ENCODE measurements around the gene TSPAN6.

Gene TSPAN6

DNA sequence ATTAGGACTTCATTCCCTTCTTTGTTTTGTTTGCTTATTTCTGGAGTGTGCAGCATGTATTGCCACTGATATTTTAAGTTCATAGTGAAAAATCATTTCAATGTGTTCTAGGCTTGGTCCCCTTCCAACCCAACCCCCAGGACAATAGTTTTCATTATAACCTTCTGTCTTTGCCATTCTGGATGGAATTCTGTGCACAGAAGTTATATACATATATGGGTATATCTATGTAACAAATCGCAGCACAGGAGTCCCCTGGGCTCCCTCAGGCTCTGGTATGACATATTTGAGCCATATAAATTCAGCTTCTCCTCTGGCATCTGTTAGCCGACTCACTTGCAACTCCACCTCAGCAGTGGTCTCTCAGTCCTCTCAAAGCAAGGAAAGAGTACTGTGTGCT, 52.0 kb downstream of the TSPAN6 start, which contains the start of gene TNMD:
TSS of gene TNMD (plus strand) at position 326 of the 400 bp plus-strand sequence. CDS start 83 bp downstream, outside the sequence.
- DNase-seq (ENCODE audit: low read depth), result no peak
